ENCODE results near the gene CAMTA1. TPM values are rescaled to one million over a fixed set of nuclear protein-coding genes. Genes with fewer than 3 reads are reported as not detected.
A peak's percentile ranks its signal among the peaks of the same experiment; 100 is the strongest.
"Not testable (repeated sequence)": the region's sequence is repeated elsewhere in the genome, so short reads cannot be mapped to it uniquely, and the experiment has no call there.

The CAMTA1 gene
- total RNA-seq: 100 to 1,000 TPM; 100 to 102 TPM

- under 1% methylated on average over 23 of the region's 69 CpGs for WGBS
- Histone ChIP-seq H3K27me3 (replicated peaks; ENCODE audit: insufficient read depth) (no peaks in the 10 kb centered on the region), H3K4me1 (replicated peaks) (peaks cover 5% of the 10 kb centered on the region), H3K9me3 (no peaks in the 10 kb centered on the region), H3K27ac (peak within 1 kb of the TSS; percentile 98 to 99), H3K36me3 (no peaks in the 10 kb centered on the region), H3K4me3 (peak within 1 kb of the TSS; percentile 88 to 90)
- TF ChIP-seq CTCF (IDR thresholded peaks at IDR 0.05): no peak
- TF ChIP-seq POLR2A (IDR thresholded peaks at IDR 0.05): peak; percentile 42
- peak; percentile 3 for TF ChIP-seq POLR2AphosphoS5 (IDR thresholded peaks at IDR 0.05)
- intact Hi-C loops (cut with DNase I): no loop called here
- no peak for DNase-seq (ENCODE audit: low spot score)
These were observed at the start of gene CAMTA1 for GRCh38 chr1:6785318-6785727. Gene CAMTA1, plus strand, starts transcription at chr1:6785454. Its CDS starts 77 bp downstream, at chr1:6785531.

GRCh38 chr1:6738987-6739676 is 46.1 kb upstream of the CAMTA1 start:
- H3K4me1 ChIP-seq (replicated peaks): peaks cover 2% of the 10 kb centered on the region
- H3K36me3 ChIP-seq: no peaks in the 10 kb centered on the region
- H3K4me3 ChIP-seq: no peak overlapping the region
- no peak for TF ChIP-seq CTCF (IDR thresholded peaks at IDR 0.05)
- no peak for TF ChIP-seq POLR2AphosphoS5 (IDR thresholded peaks at IDR 0.05)
- no peak for TF ChIP-seq POLR2A (IDR thresholded peaks at IDR 0.05)
- intact Hi-C loops (cut with DNase I): no loop called here
- 76% methylated on average over 30 of the region's 30 CpGs for WGBS
- no peaks in the 10 kb centered on the region for H3K9me3 ChIP-seq
- H3K27me3 ChIP-seq (replicated peaks; ENCODE audit: insufficient read depth): no peaks in the 10 kb centered on the region
- no peak for DNase-seq (ENCODE audit: low spot score)
- H3K27ac ChIP-seq: no peak overlapping the region

GRCh38 chr1:6742676-6743188 is 42.5 kb upstream of the CAMTA1 start:
- intact Hi-C loops (cut with DNase I): loop anchor here (5.0 kb wide), 1 partner anchor 40 kb away; no protein-coding TSS in a partner anchor
- peak overlapping the region; percentile 77 to 82 for H3K27ac ChIP-seq

GRCh38 chr1:6743189-6744101 is 41.8 kb upstream of the CAMTA1 start:
- H3K27ac ChIP-seq: peak overlapping the region; percentile 77 to 82
- DNase-seq (ENCODE audit: low spot score): peak; percentile 78
- H3K27me3 ChIP-seq (replicated peaks; ENCODE audit: insufficient read depth): no peaks in the 10 kb centered on the region
- peak; percentile 77 for TF ChIP-seq POLR2AphosphoS5 (IDR thresholded peaks at IDR 0.05)
- no peak for TF ChIP-seq CTCF (IDR thresholded peaks at IDR 0.05)
- no peaks in the 10 kb centered on the region for H3K36me3 ChIP-seq
- H3K4me1 ChIP-seq (replicated peaks): peaks cover 2% of the 10 kb centered on the region
- WGBS: 22% methylated on average over 20 of the region's 20 CpGs
- no peak overlapping the region for H3K4me3 ChIP-seq
- intact Hi-C loops (cut with DNase I): loop anchor here (5.0 kb wide), 1 partner anchor 39 kb away; no protein-coding TSS in a partner anchor
- no peaks in the 10 kb centered on the region for H3K9me3 ChIP-seq

More at GRCh38 chr1:6742676-6743188, 42.5 kb upstream of the CAMTA1 start:
- not testable (repeated sequence) for DNase-seq (ENCODE audit: low spot score); H3K9me3 ChIP-seq; H3K27me3 ChIP-seq (replicated peaks; ENCODE audit: insufficient read depth); H3K4me3 ChIP-seq; H3K4me1 ChIP-seq (replicated peaks); H3K36me3 ChIP-seq
- 68% methylated on average over 7 of the region's 7 CpGs for WGBS

- DNase-seq (ENCODE audit: low spot score): no peak
- 94% methylated on average over 5 of the region's 5 CpGs for WGBS
- H3K4me3 ChIP-seq: no peak overlapping the region
- TF ChIP-seq CTCF (IDR thresholded peaks at IDR 0.05): no peak
- no peak for TF ChIP-seq POLR2A (IDR thresholded peaks at IDR 0.05)
- no peak for TF ChIP-seq POLR2AphosphoS5 (IDR thresholded peaks at IDR 0.05)
- H3K27ac ChIP-seq: no peak overlapping the region
- no peaks in the 10 kb centered on the region for H3K27me3 ChIP-seq (replicated peaks; ENCODE audit: insufficient read depth)
- intact Hi-C loops (cut with DNase I): no loop called here
- no peaks in the 10 kb centered on the region for H3K36me3 ChIP-seq
- no peaks in the 10 kb centered on the region for H3K9me3 ChIP-seq
- H3K4me1 ChIP-seq (replicated peaks): peaks cover 2% of the 10 kb centered on the region
These were observed 40.2 kb upstream of the CAMTA1 start for GRCh38 chr1:6745073-6745472.

Measured in prostate gland (tissue), 2 donors.